ENCODE results near the gene IDH2.
"Not testable (repeated sequence)": the region's sequence is repeated elsewhere in the genome, so short reads cannot be mapped to it uniquely, and the experiment has no call there.

Gene IDH2

DNA sequence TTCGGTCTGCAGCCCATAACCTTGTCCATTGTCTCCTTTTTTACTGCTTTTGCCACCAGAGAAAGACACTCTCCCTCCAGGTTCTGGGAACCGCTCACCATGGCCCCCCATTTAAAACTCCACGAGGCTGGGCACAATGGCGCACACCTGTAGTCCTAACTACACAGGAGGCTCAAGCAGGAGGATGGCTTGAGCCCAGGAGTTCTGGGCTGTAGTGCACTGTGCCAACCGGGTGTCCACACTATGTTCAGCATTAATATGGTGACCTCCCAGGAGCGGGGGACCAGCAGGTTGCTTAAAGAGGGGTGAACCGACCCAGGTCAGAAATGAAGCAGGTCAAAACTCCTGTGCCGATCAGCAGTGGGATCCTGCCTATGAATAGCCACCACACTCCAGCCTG is 28.0 kb upstream of the IDH2 start:
- TF ChIP-seq POLR2A (IDR thresholded peaks at IDR 0.05; ENCODE audit: low read length): no peak
- no peak for TF ChIP-seq GATA1 (IDR thresholded peaks at IDR 0.05; ENCODE audit: low read depth, low read length)
- DNase-seq: no peak

DNA sequence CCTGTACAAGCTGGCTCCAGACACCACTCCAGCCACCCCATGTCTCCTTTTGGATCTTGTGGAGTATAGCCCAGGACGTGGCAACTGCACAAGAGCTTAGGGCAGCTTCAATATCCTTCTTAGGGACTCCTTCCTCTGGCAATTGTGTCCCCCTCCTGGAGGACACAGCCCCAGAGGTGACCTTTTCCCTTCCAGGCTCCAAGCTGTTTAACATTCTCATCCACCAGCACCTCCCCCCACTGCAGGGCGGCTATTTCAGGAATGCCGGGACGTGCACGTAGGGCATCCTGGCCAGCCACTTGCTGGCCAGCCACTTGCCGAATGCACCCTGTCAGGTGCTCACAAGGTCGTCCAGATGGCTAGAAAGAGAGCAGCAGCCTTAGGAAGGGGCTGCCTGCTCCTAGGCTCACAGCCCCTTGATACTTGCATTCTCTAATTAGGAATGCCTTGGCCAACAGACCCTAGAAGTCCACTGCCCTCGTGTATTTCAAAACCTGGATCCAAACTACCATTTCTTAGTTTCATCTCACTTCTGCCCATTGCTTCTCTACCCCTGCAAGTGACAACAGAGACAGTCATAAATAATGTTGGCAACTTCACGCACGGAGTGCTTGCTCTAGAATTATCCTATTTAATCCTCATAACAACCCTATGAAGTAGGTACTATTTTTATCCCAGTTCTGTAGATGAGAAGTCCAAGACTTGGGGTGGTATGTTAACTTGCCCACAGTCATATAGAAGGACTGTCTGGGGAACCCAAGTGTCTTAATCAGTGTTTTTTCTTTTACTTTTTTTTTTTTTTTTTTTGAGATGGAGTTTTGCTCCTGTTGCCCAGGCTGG is 24.5 kb upstream of the IDH2 start:
- no peak for TF ChIP-seq POLR2A (IDR thresholded peaks at IDR 0.05; ENCODE audit: low read length)
- TF ChIP-seq GATA1 (IDR thresholded peaks at IDR 0.05; ENCODE audit: low read depth, low read length): no peak
- no peak for DNase-seq

DNA sequence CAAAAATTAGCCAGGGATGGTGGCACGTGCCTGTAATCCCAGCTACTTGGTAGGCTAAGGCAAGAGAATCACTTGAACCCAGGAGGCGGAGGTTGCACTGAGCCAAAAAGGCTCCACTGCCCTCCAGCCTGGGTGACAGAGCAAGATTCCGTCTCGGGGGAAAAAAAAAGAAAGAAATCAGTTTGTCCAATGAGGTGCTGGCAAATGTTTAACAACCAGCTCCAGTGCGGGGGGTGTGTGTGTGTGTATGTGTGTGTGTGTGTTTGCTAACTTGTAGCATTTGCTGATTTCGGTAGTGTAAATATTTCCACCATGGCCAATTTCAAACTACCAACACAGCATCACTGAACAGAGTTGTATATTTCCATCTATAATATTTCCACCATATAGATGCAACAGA is 23.8 kb upstream of the IDH2 start:
- no peak for DNase-seq
- no peak for TF ChIP-seq GATA1 (IDR thresholded peaks at IDR 0.05; ENCODE audit: low read depth, low read length)
- TF ChIP-seq POLR2A (IDR thresholded peaks at IDR 0.05; ENCODE audit: low read length): no peak

DNA sequence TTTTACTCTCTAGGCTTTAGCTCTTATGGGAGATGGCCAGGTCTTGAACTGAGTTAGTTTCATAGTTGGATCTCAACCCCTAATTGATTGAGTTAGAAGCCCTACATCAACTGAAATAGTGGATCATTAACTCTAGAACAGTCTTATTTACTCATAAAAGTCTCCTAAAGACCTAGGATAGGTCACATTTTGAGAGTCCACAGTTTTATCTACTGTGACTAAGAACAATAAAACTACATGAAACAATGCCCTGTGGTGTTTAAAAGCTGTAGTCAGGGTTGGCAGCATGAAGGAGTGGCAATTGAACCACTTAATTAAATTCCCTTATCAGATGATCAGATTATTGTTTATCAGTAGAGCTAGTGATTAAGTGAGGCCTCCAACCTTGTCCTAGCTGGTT is 22.2 kb upstream of the IDH2 start:
- TF ChIP-seq POLR2A (IDR thresholded peaks at IDR 0.05; ENCODE audit: low read length) (no peak), GATA1 (IDR thresholded peaks at IDR 0.05; ENCODE audit: low read depth, low read length) (no peak)
- DNase-seq: no peak

DNA sequence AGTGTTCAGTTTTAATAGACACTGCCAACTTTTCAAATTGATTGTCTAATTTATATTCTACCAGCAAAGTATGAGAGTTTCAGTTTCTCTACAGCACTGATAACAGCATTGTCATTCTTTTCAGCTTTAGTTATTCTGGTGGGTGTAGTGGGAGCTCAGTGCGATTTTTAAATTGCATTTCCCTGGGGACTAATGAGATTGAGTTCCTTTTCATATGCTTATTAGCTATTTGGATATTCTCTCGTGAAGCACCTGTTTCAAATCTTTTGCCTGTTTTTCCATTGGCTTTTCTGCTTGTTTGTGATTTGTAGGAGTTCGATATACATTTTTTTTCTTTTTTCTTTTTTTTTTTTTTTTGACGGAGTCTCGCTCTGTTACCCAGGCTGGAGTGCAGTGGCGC is 18.8 kb upstream of the IDH2 start:
- no peak for DNase-seq
- TF ChIP-seq POLR2A (IDR thresholded peaks at IDR 0.05; ENCODE audit: low read length) (no peak), GATA1 (IDR thresholded peaks at IDR 0.05; ENCODE audit: low read depth, low read length) (no peak)

DNA sequence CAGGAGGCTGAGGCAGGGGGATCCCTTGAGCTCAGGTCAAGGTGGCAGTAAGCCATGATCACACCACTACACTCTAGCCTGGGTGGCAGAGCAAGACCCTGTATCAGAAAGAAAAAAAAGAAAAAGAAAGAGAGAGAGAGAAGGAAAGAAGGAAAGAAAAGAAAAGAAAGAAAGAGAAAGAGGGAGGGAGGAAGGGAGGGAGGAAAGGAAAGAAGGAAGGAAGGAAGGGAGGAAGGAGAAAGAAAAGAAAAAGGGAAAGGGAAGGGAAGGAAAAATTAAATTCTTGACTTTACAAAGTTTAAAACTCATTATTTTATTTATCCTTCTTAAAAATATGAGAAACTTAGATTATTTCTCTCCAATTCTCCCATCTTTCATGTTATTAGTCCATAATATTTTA is 17.1 kb upstream of the IDH2 start:
- TF ChIP-seq GATA1 (IDR thresholded peaks at IDR 0.05; ENCODE audit: low read depth, low read length) (no peak), POLR2A (IDR thresholded peaks at IDR 0.05; ENCODE audit: low read length) (no peak)
- DNase-seq: no peak

DNA sequence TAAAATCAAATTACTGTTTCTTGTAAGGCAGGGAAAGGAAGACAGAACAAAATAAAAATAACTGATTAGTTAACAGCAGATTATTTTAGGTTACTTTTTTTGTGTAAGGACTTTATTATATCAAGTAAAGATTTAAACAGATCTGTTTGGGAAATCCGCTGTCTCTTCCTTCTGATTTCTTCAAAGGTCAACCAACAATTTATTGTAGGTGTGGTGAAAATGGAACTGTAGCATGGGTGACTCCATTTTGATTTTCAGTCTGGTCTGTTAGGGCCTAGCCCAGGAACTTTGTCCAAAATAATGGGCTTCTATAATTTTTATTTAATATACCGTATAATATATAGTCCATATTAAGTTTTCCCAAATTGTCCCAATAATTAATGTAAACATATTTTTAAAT is 13.5 kb upstream of the IDH2 start:
- no peak for DNase-seq
- no peak for TF ChIP-seq POLR2A (IDR thresholded peaks at IDR 0.05; ENCODE audit: low read length)
- TF ChIP-seq GATA1 (IDR thresholded peaks at IDR 0.05; ENCODE audit: low read depth, low read length): no peak

DNA sequence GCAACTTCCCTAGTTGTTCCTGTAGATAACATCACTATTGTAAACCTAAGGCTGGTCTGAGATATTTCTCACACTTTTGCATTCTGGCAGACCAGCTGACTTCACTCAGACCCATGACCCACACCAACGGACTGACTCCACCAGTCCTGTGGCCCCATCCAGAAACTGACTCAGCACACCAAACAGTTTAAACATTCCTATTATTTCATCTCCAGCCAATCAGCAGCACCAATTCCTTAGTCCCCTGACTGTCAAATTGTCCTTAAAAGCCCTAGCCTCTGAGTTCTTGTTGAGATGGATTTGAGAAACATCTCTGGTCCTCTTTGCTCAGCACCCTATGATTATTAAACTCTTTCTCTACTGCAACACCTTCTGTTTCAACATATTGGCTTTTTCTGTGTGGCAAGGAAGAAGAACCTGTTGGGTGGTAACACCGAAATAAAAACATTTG is 12.2 kb upstream of the IDH2 start:
- no peak for TF ChIP-seq POLR2A (IDR thresholded peaks at IDR 0.05; ENCODE audit: low read length)
- TF ChIP-seq GATA1 (IDR thresholded peaks at IDR 0.05; ENCODE audit: low read depth, low read length): no peak

DNA sequence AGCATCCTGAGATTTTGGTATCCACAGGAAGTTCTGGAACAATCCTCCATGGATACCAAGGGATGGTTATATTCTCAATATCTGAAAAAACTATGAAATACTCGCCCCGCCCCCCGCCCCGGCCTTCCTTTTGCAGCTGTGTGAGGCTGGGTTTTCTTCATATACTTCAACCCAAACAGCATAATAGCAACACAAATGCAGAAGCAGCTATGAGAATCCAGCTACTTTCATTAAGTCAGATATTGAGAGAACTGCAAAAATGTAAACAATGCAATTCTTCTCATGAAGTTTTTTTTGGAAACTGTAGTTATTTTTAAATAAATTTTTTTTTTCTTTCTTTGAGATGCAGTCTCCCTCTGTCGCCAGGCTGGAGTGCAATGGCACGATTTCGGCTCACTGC is 10.9 kb upstream of the IDH2 start:
- no peak for TF ChIP-seq GATA1 (IDR thresholded peaks at IDR 0.05; ENCODE audit: low read depth, low read length)
- no peak for TF ChIP-seq POLR2A (IDR thresholded peaks at IDR 0.05; ENCODE audit: low read length)
- no peak for DNase-seq

More for the DNA sequence above, 12.2 kb upstream of the IDH2 start:
- peak; percentile 35 to 62 for DNase-seq

DNA sequence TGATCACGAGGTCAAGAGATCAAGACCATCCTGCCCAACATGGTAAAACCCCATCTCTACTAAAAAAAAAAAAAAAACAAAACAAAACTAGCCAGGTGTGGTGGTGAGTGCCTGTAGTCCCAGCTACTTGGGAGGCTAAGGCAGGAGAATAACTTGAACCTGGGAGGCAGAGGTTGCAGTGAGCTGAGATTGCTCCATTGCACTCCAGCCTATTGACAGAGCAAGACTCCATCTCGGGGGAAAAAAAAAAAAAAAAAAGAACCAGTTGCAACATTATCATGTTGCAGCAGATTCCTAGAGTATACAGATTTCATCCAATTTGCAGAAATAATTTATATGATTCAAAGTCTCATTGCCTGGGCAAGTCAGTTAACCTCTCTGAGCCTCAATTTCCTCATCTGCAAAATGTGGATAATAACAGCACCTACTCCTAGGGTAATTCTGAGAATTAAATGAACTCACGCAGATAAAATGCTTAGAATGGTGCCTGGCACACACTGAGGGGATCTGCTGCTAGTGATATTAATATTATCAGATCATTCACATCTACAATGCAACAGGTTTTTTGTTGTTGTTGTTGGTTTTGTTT is 7.0 kb upstream of the IDH2 start:
- peak; percentile 25 to 77 for DNase-seq

DNA sequence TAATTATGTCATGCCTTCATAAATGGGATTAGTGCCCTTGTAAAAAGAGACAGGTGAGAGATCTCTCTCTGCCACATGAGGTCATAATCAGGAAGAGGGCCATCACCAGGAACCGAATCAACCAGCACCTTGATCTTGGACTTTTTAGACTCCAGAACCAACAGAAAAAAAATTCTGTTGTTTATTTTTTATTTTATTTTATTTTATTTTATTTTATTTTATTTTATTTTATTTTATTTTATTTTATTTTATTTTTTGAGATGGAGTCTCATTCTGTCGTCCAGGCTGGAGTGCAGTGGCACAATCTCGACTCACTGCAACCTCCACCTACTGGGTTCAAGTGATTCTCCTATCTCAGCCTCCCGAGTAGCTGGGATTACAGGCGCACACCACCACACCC is 5.8 kb upstream of the IDH2 start:
- DNase-seq: not testable (repeated sequence)

DNA sequence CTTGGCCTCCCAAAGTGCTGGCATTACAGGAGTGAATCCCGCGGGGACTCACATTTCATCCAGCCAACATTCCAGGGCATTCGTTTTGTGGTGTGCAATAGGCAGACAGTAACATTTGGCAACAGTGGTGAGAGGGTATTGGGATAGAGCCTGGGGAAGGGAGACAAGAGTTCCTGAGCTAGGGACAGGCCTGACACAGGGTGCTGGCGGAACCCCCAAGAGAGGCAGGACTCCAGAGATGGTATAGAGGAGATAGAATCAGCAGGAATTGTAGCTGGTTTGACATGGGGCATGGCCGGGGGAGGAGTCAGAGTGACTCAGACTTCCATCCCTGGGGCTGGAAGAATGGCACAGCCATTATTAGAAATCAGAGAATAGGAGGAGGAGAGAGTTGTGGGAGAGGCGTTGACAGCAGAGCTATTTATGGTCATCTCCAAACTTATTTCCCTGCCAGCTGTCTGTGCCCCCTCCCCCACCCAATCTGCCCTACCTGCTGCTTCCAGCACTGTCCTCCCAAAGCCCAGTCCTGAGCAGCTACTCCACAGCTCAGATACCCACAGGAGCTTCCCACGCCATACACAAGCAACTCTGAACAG is 4.4 kb upstream of the IDH2 start:
- peak in 1 of 2 experiments; percentile 12 for DNase-seq
- TF ChIP-seq GATA1 (IDR thresholded peaks at IDR 0.05; ENCODE audit: low read depth, low read length): no peak
- no peak for TF ChIP-seq POLR2A (IDR thresholded peaks at IDR 0.05; ENCODE audit: low read length)

DNA sequence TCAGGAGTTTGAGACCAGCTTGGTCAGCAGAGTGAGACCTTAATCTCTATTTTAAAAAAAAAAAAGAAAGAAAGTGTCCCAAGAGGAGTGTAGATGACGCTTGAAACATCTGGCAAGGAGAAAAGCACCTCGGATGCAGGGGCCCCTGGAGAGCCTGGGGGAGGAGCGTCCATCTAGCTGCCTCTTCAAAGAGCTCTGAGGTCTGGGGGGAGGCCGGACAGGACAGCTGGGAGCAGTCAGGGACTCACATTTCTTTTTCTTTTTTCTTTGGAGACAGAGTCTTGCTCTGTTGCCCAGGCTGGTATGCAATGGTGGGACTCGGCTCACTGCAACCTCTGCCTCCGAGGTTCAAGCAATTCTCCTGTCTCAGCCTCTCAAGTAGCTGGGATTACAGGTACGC is 3.3 kb upstream of the IDH2 start:
- no peak for DNase-seq
- no peak for TF ChIP-seq POLR2A (IDR thresholded peaks at IDR 0.05; ENCODE audit: low read length)
- TF ChIP-seq GATA1 (IDR thresholded peaks at IDR 0.05; ENCODE audit: low read depth, low read length): no peak

DNA sequence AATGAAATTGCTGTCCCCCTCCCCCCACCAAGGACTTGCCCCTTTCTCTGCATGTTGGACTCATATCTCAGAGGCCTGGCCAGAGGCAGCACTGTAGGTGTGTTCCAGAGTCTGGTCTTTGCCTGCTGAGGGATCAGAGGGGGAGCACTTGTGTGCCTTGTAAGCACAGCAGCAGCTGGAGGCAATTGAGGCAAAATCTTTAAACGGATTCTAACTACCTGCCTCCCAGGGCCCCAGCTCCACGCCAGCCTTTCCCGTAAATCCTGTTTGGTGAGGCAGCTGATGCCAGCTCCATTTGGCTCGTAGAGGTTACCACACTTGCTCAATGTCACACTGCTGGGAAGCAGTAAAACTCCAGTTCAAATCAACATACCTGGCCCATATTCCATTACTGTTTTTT is 2.3 kb upstream of the IDH2 start:
- no peak for DNase-seq
- TF ChIP-seq GATA1 (IDR thresholded peaks at IDR 0.05; ENCODE audit: low read depth, low read length) (no peak), POLR2A (IDR thresholded peaks at IDR 0.05; ENCODE audit: low read length) (no peak)

All from erythroblast (primary cell).